Caki2 (cell line): Measurements from ENCODE around the gene IFT122. TPM values are rescaled to one million over a fixed set of nuclear protein-coding genes. Genes with fewer than 3 reads are reported as not detected.
"Not testable (repeated sequence)": the region's sequence is repeated elsewhere in the genome, so short reads cannot be mapped to it uniquely, and the experiment has no call there.

Experiments
- DNase-seq: peaks from one replicate; pipeline ENCODE4 v3.0.0-alpha.2; 2015; ENCODE audit warnings: low read depth
- in situ Hi-C: cut with HindIII; loops from 2 replicates; pipeline ENCODE4 v1.10.0; 2016; ENCODE audit warnings: low sequenced_read_pairs, low pct_unique_long_range_greater_than_20kb, mixed read lengths
- total RNA-seq: library from RNA; depleted of rRNA; stranded (reverse); fragments of >200 nt; shearing (Covaris generic); gene quantifications from 2 replicates; pipeline ENCODE4 v1.2.3, GENCODE V29; 2014; ENCODE audit warnings: low replicate concordance

The IFT122 gene
- total RNA-seq, 1 experiment from 2014 or later = 23.4 TPM

- in situ Hi-C loops = no loop called here
- DNase-seq = no peak
Observed at GRCh38 chr3:129502641-129503408, 62.8 kb downstream of the IFT122 start.

- DNase-seq = no peak
- in situ Hi-C loops = no loop called here
Observed at GRCh38 chr3:129503471-129504291, 63.7 kb downstream of the IFT122 start.

- no peak for DNase-seq
- in situ Hi-C loops = no loop called here
Observed at GRCh38 chr3:129504471-129505100, 64.6 kb downstream of the IFT122 start.

GRCh38 chr3:129505341-129505740 lies 65.3 kb downstream of the IFT122 start:
- in situ Hi-C loops = no loop called here

GRCh38 chr3:129506231-129506742 lies 66.3 kb downstream of the IFT122 start:
- DNase-seq = no peak
- in situ Hi-C loops = no loop called here

More at GRCh38 chr3:129505341-129505740, 65.3 kb downstream of the IFT122 start:
- no peak for DNase-seq

- in situ Hi-C loops = no loop called here
- DNase-seq = no peak
Observed at GRCh38 chr3:129507181-129507831, 67.3 kb downstream of the IFT122 start.

- in situ Hi-C loops = no loop called here
- DNase-seq = no peak
Observed at GRCh38 chr3:129512595-129512994, 72.6 kb downstream of the IFT122 start.

GRCh38 chr3:129513705-129514104 lies 73.7 kb downstream of the IFT122 start:
- DNase-seq = no peak

GRCh38 chr3:129514110-129514509 lies 74.1 kb downstream of the IFT122 start:
- DNase-seq = no peak
- in situ Hi-C loops = no loop called here

More at GRCh38 chr3:129513705-129514104, 73.7 kb downstream of the IFT122 start:
- in situ Hi-C loops = no loop called here

- DNase-seq = no peak
- in situ Hi-C loops = no loop called here
Observed at GRCh38 chr3:129514563-129514962, 74.5 kb downstream of the IFT122 start.

GRCh38 chr3:129515108-129515820 lies 75.2 kb downstream of the IFT122 start:
- in situ Hi-C loops, DNase-seq: not testable (repeated sequence)

GRCh38 chr3:129515821-129516432 lies 75.9 kb downstream of the IFT122 start:
- in situ Hi-C loops, DNase-seq: not testable (repeated sequence)

- no peak for DNase-seq
Observed at GRCh38 chr3:129517516-129517915, 77.5 kb downstream of the IFT122 start.

GRCh38 chr3:129518038-129518561 lies 78.1 kb downstream of the IFT122 start:
- in situ Hi-C loops = no loop called here
- DNase-seq = no peak

More at GRCh38 chr3:129517516-129517915, 77.5 kb downstream of the IFT122 start:
- in situ Hi-C loops = no loop called here

- in situ Hi-C loops = no loop called here
- no peak for DNase-seq
Observed at GRCh38 chr3:129518581-129518980, 78.6 kb downstream of the IFT122 start.

- in situ Hi-C loops = no loop called here
- no peak for DNase-seq
Observed at GRCh38 chr3:129519449-129519848, 79.4 kb downstream of the IFT122 start.
